ENCODE results near the gene SETDB1. TPM values are rescaled to one million over a fixed set of nuclear protein-coding genes. Genes with fewer than 3 reads are reported as not detected.

Gene SETDB1
- total and polyA plus RNA-seq, 2 of the 8 experiments (the other 6 are each of a cell fraction or from before 2014, with no cell fraction given): 27.5 to 48.8 TPM

- no peak for TF ChIP-seq CHD7 (IDR thresholded peaks at IDR 0.05; ENCODE audit: insufficient replicate concordance, low read length)
- no peak for TF ChIP-seq TCF12 (IDR thresholded peaks at IDR 0.05; ENCODE audit: low read depth, low read length)
- no peak for TF ChIP-seq SP2 (IDR thresholded peaks at IDR 0.05; ENCODE audit: low read length)
- TF ChIP-seq NRF1 (IDR thresholded peaks at IDR 0.05; ENCODE audit: low read depth, low read length): no peak
- no peak for TF ChIP-seq CTBP2 (IDR thresholded peaks at IDR 0.05; ENCODE audit: borderline replicate concordance, insufficient read depth, insufficient read length, low read length)
- no peak for TF ChIP-seq RXRA (IDR thresholded peaks at IDR 0.05; ENCODE audit: insufficient read depth, low read depth, low read length)
Measured at GRCh38 chr1:150931773-150932172, 5.6 kb downstream of the SETDB1 start (continued).

All from H1 (cell line).